GM12878 (cell line): ENCODE measurements around the gene GMPPB. TPM values are rescaled to one million over a fixed set of nuclear protein-coding genes. Genes with fewer than 3 reads are reported as not detected.

ENCODE experiments used
- ETV6 ChIP-seq, 2 experiments: fragments of 450-650 bp in 1 of 2; IDR thresholded peaks in 1 of 2; conservative IDR thresholded peaks in 1 of 2; 2 replicates each; pipeline ENCODE4 v1.6.1; 2014; ENCODE audit warnings: antibody characterized with exemption in 1 of 2, borderline replicate concordance in 1 of 2, low read depth in 1 of 2, mild to moderate bottlenecking in 1 of 2, moderate library complexity in 1 of 2
- LARP7 ChIP-seq: fragments of 450-650 bp; IDR thresholded peaks from 2 replicates; pipeline ENCODE4 v1.6.1; 2017; ENCODE audit warnings: mild to moderate bottlenecking
- MYB ChIP-seq: fragments of 150-350 bp; IDR thresholded peaks from 2 replicates; pipeline ENCODE4 v1.6.1; 2014; ENCODE audit warnings: mild to moderate bottlenecking, low read depth, low read length, borderline replicate concordance
- NBN ChIP-seq: fragments of 450-650 bp; IDR thresholded peaks from 2 replicates; pipeline ENCODE4 v1.6.1; 2016
- SMARCA5 ChIP-seq: fragments of 450-650 bp; IDR thresholded peaks from 2 replicates; pipeline ENCODE4 v1.6.1; 2017; ENCODE audit warnings: mild to moderate bottlenecking
- SMC3 ChIP-seq: IDR thresholded peaks from 2 replicates; pipeline ENCODE4 v1.6.1; 2011; ENCODE audit warnings: low read length, improper control_type of control experiment, borderline replicate concordance
- polyA plus RNA-seq, 11 experiments: library from polyadenylated mRNA; depleted of rRNA in 4 of 11; unstranded in 6 of 11; stranded (reverse) in 5 of 11; fragments of >200 nt; fragmentation: Nextera tagmentation in 4 of 11; fragmentation: Illumina TruSeq in 1 of 11; extraction: Ambion mirVana in 4 of 11; extraction: Trizol in 1 of 11; gene quantifications; 1 replicate in 1 of 11; 2 replicates in 10 of 11; pipeline versions ENCODE4 v1.2.1 to v1.2.3, GENCODE V29; 2011 to 2016; ENCODE audit warnings: inconsistent platforms in 2 of 11, missing spikeins in 2 of 11, low read depth in 1 of 11
- total RNA-seq, 4 experiments: library from RNA; depleted of rRNA in 3 of 4; stranded (reverse); fragments of >200 nt in 3 of 4; fragmentation: Illumina TruSeq in 1 of 4; extraction: Trizol in 1 of 4; gene quantifications; 2 replicates each; pipeline versions ENCODE4 v1.2.1 to v1.2.3, GENCODE V29; 2013 to 2021
- TF ChIP-seq, protein P1 (sequence below): IDR thresholded peaks from 2 replicates; pipeline ENCODE4 v1.6.1; 2012; ENCODE audit warnings: improper control_type of control experiment, low read depth, low read length; ENCODE audit not compliant: insufficient replicate concordance
- TF ChIP-seq, protein P2 (sequence below): IDR thresholded peaks from 2 replicates; pipeline ENCODE4 v1.6.1; 2011; ENCODE audit warnings: borderline replicate concordance, low read depth, mild to moderate bottlenecking, moderate library complexity, mixed read lengths, low read length; ENCODE audit not compliant: insufficient read depth; ENCODE audit errors: extremely low read length
- TF ChIP-seq, protein P3 (sequence below): fragments of 450-650 bp; IDR thresholded peaks from 2 replicates; pipeline ENCODE4 v1.6.1; 2017; ENCODE audit warnings: mild to moderate bottlenecking, low read depth, inconsistent platforms; ENCODE audit not compliant: poor library complexity, severe bottlenecking
- TF ChIP-seq, protein P4 (sequence below): fragments of 150-350 bp; IDR thresholded peaks from 2 replicates; pipeline ENCODE4 v1.6.1; 2016; ENCODE audit warnings: low read depth, low read length
- TF ChIP-seq, protein P5 (sequence below): fragments of 150-350 bp; IDR thresholded peaks from 2 replicates; pipeline ENCODE4 v1.6.1; 2014; ENCODE audit warnings: mild to moderate bottlenecking, low read depth, low read length

The GMPPB gene
- total and polyA plus RNA-seq, 10 of the 15 experiments (the other 5 are each of a cell fraction or from before 2014, with no cell fraction given) = 2.3 to 99.5 (median 23.3) TPM

DNA sequence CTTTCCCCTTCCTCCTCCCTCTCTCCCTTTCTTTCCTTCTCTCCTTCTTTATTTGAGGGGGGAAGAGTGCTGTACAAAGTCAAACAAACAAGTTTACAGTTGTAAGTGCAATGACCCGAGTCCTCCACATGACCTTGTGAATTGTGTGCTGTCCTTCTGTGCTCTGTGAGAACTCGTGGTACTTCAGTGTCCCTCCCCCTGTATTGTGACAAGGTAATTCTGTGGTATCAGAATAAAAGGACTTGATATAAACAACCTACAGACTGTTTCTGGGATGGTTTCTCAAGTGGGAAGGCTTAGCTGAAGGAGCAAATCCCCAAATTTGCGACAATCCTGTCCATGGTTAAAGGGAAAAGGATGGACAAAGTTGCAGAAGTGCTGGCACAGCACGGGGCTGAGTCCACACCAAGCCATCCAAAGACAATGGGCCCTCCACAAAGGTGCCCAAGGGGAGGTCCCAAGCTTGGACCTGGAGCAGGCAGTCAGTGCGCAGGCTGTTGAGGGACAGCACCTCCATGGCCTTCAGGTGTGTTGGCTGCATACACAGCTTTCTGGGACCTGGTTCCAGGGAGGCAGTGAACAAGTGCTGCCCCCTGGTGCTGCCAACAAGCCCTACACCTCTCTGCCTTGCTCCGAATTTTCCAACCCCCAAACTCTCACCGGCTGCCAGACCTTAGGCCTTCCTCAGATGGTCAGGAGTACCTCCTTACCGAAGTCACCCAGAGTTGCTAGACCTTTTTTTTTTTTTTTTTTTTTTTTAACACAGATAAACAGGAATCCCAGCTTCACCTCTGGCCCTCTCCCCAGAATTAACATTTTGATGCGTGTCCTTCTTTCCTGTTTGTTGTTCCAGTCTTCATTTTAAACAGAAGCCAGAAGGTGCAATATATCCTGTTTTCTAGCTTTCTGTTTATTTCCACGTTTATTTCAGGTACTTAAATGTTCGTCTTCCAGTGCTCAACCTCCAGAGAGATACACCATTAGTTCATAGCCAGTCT, 52.2 kb downstream of the GMPPB start (continued):
- TF ChIP-seq MYB (no peak), LARP7 (0 out of 2 replicates have a peak, but pooled peaks have one; percentile 31), NBN (peak; percentile 34; the same call in 1 of the 2 replicates), SMARCA5 (peak; percentile 79; the same call in 1 of the 2 replicates), ETV6 (conservative IDR thresholded peaks at IDR 0.05 in 1 of 2, IDR thresholded peaks at IDR 0.05 in 1 of 2; ENCODE audit: borderline replicate concordance in 1 of 2, low read depth in 1 of 2) (no peak), SMC3 (peak; percentile 93)
- TF ChIP-seq, protein P1, sequence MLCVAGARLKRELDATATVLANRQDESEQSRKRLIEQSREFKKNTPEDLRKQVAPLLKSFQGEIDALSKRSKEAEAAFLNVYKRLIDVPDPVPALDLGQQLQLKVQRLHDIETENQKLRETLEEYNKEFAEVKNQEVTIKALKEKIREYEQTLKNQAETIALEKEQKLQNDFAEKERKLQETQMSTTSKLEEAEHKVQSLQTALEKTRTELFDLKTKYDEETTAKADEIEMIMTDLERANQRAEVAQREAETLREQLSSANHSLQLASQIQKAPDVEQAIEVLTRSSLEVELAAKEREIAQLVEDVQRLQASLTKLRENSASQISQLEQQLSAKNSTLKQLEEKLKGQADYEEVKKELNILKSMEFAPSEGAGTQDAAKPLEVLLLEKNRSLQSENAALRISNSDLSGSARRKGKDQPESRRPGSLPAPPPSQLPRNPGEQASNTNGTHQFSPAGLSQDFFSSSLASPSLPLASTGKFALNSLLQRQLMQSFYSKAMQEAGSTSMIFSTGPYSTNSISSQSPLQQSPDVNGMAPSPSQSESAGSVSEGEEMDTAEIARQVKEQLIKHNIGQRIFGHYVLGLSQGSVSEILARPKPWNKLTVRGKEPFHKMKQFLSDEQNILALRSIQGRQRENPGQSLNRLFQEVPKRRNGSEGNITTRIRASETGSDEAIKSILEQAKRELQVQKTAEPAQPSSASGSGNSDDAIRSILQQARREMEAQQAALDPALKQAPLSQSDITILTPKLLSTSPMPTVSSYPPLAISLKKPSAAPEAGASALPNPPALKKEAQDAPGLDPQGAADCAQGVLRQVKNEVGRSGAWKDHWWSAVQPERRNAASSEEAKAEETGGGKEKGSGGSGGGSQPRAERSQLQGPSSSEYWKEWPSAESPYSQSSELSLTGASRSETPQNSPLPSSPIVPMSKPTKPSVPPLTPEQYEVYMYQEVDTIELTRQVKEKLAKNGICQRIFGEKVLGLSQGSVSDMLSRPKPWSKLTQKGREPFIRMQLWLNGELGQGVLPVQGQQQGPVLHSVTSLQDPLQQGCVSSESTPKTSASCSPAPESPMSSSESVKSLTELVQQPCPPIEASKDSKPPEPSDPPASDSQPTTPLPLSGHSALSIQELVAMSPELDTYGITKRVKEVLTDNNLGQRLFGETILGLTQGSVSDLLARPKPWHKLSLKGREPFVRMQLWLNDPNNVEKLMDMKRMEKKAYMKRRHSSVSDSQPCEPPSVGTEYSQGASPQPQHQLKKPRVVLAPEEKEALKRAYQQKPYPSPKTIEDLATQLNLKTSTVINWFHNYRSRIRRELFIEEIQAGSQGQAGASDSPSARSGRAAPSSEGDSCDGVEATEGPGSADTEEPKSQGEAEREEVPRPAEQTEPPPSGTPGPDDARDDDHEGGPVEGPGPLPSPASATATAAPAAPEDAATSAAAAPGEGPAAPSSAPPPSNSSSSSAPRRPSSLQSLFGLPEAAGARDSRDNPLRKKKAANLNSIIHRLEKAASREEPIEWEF = no peak
- TF ChIP-seq, protein P2, sequence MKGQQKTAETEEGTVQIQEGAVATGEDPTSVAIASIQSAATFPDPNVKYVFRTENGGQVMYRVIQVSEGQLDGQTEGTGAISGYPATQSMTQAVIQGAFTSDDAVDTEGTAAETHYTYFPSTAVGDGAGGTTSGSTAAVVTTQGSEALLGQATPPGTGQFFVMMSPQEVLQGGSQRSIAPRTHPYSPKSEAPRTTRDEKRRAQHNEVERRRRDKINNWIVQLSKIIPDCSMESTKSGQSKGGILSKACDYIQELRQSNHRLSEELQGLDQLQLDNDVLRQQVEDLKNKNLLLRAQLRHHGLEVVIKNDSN = no peak
- TF ChIP-seq, protein P3, sequence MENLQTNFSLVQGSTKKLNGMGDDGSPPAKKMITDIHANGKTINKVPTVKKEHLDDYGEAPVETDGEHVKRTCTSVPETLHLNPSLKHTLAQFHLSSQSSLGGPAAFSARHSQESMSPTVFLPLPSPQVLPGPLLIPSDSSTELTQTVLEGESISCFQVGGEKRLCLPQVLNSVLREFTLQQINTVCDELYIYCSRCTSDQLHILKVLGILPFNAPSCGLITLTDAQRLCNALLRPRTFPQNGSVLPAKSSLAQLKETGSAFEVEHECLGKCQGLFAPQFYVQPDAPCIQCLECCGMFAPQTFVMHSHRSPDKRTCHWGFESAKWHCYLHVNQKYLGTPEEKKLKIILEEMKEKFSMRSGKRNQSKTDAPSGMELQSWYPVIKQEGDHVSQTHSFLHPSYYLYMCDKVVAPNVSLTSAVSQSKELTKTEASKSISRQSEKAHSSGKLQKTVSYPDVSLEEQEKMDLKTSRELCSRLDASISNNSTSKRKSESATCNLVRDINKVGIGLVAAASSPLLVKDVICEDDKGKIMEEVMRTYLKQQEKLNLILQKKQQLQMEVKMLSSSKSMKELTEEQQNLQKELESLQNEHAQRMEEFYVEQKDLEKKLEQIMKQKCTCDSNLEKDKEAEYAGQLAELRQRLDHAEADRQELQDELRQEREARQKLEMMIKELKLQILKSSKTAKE = no peak
- TF ChIP-seq, protein P4, sequence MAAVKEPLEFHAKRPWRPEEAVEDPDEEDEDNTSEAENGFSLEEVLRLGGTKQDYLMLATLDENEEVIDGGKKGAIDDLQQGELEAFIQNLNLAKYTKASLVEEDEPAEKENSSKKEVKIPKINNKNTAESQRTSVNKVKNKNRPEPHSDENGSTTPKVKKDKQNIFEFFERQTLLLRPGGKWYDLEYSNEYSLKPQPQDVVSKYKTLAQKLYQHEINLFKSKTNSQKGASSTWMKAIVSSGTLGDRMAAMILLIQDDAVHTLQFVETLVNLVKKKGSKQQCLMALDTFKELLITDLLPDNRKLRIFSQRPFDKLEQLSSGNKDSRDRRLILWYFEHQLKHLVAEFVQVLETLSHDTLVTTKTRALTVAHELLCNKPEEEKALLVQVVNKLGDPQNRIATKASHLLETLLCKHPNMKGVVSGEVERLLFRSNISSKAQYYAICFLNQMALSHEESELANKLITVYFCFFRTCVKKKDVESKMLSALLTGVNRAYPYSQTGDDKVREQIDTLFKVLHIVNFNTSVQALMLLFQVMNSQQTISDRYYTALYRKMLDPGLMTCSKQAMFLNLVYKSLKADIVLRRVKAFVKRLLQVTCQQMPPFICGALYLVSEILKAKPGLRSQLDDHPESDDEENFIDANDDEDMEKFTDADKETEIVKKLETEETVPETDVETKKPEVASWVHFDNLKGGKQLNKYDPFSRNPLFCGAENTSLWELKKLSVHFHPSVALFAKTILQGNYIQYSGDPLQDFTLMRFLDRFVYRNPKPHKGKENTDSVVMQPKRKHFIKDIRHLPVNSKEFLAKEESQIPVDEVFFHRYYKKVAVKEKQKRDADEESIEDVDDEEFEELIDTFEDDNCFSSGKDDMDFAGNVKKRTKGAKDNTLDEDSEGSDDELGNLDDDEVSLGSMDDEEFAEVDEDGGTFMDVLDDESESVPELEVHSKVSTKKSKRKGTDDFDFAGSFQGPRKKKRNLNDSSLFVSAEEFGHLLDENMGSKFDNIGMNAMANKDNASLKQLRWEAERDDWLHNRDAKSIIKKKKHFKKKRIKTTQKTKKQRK = no peak
- TF ChIP-seq, protein P5, sequence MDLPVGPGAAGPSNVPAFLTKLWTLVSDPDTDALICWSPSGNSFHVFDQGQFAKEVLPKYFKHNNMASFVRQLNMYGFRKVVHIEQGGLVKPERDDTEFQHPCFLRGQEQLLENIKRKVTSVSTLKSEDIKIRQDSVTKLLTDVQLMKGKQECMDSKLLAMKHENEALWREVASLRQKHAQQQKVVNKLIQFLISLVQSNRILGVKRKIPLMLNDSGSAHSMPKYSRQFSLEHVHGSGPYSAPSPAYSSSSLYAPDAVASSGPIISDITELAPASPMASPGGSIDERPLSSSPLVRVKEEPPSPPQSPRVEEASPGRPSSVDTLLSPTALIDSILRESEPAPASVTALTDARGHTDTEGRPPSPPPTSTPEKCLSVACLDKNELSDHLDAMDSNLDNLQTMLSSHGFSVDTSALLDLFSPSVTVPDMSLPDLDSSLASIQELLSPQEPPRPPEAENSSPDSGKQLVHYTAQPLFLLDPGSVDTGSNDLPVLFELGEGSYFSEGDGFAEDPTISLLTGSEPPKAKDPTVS = no peak
